ENCODE measurements around the gene DBP. TPM values are rescaled to one million over a fixed set of nuclear protein-coding genes. Genes with fewer than 3 reads are reported as not detected.

DBP gene
- total and polyA plus RNA-seq, 2 experiments from 2014 or later = 5.7 to 6.3 TPM

DNA sequence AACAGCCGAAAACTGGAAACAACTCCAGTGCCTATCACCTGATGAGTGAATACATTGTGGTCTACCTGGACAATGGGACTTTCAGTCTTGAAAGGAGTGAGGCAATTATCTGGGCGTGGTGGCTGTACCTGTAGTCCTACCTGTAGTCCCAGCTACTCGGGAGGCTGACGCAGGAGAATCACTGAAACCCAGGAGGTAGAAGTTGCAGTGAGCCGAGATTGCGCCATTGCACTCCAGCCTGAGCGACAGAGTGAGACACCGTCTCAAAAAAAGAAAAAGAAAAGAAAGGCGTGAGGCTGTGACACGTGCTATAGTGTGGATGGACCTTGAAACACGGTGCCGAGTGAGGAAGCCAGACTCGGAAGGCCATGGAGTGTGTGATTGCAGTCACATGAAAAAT lies 39.7 kb upstream of the DBP start (continued):
- TF ChIP-seq ZNF114 (CRISPR knock-in tag; IDR thresholded peaks at IDR 0.05) = no peak

- H3K4me1 ChIP-seq (ENCODE audit: insufficient read depth) = peaks cover 23% of the 10 kb centered on the region
- Mint-ChIP-seq H3K4me1 (peaks cover 28% of the 10 kb centered on the region), H3K27ac (no peak overlapping the region), H3K4me3 (no peak overlapping the region), H3K27me3 (ENCODE audit: insufficient read depth, low read depth, poor library complexity) (peaks cover 23% of the 10 kb centered on the region), H3K9me3 (no peaks in the 10 kb centered on the region), H3K36me3 (ENCODE audit: low read depth) (no peaks in the 10 kb centered on the region)
- no peaks in the 10 kb centered on the region for H3K36me3 ChIP-seq (ENCODE audit: insufficient read depth)
- no peak overlapping the region for H2AFZ ChIP-seq
- no peak overlapping the region for H3K4me3 ChIP-seq
- H3K4me2 ChIP-seq = no peak overlapping the region
- no peaks in the 10 kb centered on the region for H4K20me1 ChIP-seq (replicated peaks; ENCODE audit: insufficient read depth)
- ATAC-seq (no peak), DNase-seq (ENCODE audit: low spot score) (no peak)
- H3K27ac ChIP-seq (ENCODE audit: low read depth) = no peak overlapping the region
- no peaks in the 10 kb centered on the region for H3K79me2 ChIP-seq (replicated peaks; ENCODE audit: insufficient read depth)
- no peaks in the 10 kb centered on the region for H3F3A ChIP-seq (replicated peaks; ENCODE audit: low read depth)
- no peaks in the 10 kb centered on the region for H3K27me3 ChIP-seq (ENCODE audit: insufficient read depth)
- H3K9me2 ChIP-seq (ENCODE audit: insufficient read depth) = no peaks in the 10 kb centered on the region
- TF ChIP-seq POLR2AphosphoS5 (IDR thresholded peaks at IDR 0.05; ENCODE audit: low read depth) (no peak), REST (IDR thresholded peaks at IDR 0.05; ENCODE audit: unreplicated experiment) (no peak), ETS1 (IDR thresholded peaks at IDR 0.05) (no peak), EZH2phosphoT487 (IDR thresholded peaks at IDR 0.05; ENCODE audit: unreplicated experiment) (no peak), JUNB (IDR thresholded peaks at IDR 0.05; ENCODE audit: unreplicated experiment) (no peak), CTCF (conservative IDR thresholded peaks at IDR 0.05; ENCODE audit: low read depth in 2 of 2) (no peak), CREB1 (CRISPR knock-in tag; IDR thresholded peaks at IDR 0.05; ENCODE audit: low read depth) (no peak), ZNF331 (CRISPR knock-in tag; IDR thresholded peaks at IDR 0.05; ENCODE audit: low read depth) (no peak), ZNF114 (CRISPR knock-in tag; IDR thresholded peaks at IDR 0.05) (no peak), EZH2 (IDR thresholded peaks at IDR 0.05; ENCODE audit: low read depth, unreplicated experiment) (no peak), STAT1 (IDR thresholded peaks at IDR 0.05; ENCODE audit: unreplicated experiment) (no peak), NANOG (IDR thresholded peaks at IDR 0.05; ENCODE audit: borderline replicate concordance) (no peak)
- TF ChIP-seq, protein P1, sequence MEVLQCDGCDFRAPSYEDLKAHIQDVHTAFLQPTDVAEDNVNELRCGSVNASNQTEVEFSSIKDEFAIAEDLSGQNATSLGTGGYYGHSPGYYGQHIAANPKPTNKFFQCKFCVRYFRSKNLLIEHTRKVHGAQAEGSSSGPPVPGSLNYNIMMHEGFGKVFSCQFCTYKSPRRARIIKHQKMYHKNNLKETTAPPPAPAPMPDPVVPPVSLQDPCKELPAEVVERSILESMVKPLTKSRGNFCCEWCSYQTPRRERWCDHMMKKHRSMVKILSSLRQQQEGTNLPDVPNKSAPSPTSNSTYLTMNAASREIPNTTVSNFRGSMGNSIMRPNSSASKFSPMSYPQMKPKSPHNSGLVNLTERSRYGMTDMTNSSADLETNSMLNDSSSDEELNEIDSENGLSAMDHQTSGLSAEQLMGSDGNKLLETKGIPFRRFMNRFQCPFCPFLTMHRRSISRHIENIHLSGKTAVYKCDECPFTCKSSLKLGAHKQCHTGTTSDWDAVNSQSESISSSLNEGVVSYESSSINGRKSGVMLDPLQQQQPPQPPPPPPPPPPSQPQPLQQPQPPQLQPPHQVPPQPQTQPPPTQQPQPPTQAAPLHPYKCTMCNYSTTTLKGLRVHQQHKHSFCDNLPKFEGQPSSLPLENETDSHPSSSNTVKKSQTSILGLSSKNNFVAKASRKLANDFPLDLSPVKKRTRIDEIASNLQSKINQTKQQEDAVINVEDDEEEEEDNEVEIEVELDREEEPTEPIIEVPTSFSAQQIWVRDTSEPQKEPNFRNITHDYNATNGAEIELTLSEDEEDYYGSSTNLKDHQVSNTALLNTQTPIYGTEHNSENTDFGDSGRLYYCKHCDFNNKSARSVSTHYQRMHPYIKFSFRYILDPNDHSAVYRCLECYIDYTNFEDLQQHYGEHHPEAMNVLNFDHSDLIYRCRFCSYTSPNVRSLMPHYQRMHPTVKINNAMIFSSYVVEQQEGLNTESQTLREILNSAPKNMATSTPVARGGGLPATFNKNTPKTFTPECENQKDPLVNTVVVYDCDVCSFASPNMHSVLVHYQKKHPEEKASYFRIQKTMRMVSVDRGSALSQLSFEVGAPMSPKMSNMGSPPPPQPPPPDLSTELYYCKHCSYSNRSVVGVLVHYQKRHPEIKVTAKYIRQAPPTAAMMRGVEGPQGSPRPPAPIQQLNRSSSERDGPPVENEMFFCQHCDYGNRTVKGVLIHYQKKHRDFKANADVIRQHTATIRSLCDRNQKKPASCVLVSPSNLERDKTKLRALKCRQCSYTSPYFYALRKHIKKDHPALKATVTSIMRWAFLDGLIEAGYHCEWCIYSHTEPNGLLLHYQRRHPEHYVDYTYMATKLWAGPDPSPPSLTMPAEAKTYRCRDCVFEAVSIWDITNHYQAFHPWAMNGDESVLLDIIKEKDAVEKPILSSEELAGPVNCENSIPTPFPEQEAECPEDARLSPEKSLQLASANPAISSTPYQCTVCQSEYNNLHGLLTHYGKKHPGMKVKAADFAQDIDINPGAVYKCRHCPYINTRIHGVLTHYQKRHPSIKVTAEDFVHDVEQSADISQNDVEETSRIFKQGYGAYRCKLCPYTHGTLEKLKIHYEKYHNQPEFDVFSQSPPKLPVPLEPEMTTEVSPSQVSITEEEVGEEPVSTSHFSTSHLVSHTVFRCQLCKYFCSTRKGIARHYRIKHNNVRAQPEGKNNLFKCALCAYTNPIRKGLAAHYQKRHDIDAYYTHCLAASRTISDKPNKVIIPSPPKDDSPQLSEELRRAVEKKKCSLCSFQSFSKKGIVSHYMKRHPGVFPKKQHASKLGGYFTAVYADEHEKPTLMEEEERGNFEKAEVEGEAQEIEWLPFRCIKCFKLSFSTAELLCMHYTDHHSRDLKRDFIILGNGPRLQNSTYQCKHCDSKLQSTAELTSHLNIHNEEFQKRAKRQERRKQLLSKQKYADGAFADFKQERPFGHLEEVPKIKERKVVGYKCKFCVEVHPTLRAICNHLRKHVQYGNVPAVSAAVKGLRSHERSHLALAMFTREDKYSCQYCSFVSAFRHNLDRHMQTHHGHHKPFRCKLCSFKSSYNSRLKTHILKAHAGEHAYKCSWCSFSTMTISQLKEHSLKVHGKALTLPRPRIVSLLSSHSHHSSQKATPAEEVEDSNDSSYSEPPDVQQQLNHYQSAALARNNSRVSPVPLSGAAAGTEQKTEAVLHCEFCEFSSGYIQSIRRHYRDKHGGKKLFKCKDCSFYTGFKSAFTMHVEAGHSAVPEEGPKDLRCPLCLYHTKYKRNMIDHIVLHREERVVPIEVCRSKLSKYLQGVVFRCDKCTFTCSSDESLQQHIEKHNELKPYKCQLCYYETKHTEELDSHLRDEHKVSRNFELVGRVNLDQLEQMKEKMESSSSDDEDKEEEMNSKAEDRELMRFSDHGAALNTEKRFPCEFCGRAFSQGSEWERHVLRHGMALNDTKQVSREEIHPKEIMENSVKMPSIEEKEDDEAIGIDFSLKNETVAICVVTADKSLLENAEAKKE (CRISPR knock-in tag; IDR thresholded peaks at IDR 0.05) = no peak
These were observed 39.3 kb upstream of the DBP start for GRCh38 chr19:48676487-48676886.

All from GM23338 (cell line).